ENCODE results near the gene BAMBI.

Gene BAMBI

DNA sequence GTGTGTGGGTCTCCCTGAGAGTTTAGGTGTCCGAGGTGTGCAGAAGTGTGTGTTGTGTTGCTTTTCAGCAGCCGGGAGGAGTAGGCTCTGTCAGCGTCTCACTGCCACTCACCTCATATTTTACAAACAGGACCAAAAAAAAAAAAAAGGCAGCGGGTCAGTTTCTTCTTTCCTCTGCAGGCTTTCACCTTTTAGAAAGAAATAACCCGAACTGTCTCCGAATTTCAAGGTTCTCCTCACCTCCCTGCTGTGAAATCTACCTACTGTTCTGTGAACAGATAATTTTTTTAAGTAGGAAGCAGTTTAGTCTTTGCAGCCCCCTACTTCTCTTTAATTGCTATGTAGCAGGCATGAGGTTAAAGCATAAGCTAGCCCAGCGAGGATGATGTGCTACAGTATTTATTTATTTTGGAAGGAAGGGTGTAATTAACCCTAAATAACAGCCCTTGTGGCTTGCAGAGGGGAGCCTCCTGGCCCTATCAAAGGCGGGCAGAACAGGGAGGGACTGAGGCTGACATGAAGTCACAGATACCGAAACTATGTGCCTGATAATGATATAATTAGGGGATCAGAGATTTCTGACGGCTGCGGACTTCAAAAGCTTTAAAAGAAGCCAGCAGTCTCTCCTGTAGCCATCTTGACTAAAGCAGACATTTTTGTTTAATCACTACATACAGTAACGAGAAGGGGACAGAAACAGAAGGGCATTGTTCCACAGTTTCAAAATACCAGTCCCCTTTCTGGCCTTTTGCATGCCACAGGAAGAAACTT lies 1.6 kb downstream of the BAMBI start (continued):
- TF ChIP-seq ZNF747 (tag by site-specific recombination; IDR thresholded peaks at IDR 0.05) (no peak), ZNF830 (tag by site-specific recombination; IDR thresholded peaks at IDR 0.05; ENCODE audit: low read depth) (no peak), ZNF585B (tag by site-specific recombination; IDR thresholded peaks at IDR 0.05) (no peak), ZNF10 (tag by site-specific recombination; IDR thresholded peaks at IDR 0.05) (0 out of 2 replicates have a peak, but pooled peaks have one; percentile 61), ZIC2 (tag by site-specific recombination; IDR thresholded peaks at IDR 0.05) (peak; percentile 57; the same call in 1 of the 2 replicates), ZNF530 (tag by site-specific recombination; IDR thresholded peaks at IDR 0.05; ENCODE audit: low read depth) (no peak), HOXA7 (CRISPR knock-in tag; IDR thresholded peaks at IDR 0.05; ENCODE audit: borderline replicate concordance) (no peak), ZNF394 (tag by site-specific recombination; IDR thresholded peaks at IDR 0.05; ENCODE audit: borderline replicate concordance) (no peak), ZNF501 (tag by site-specific recombination; IDR thresholded peaks at IDR 0.05) (no peak), ZNF155 (tag by site-specific recombination; IDR thresholded peaks at IDR 0.05) (no peak), ZNF776 (tag by site-specific recombination; IDR thresholded peaks at IDR 0.05; ENCODE audit: borderline replicate concordance) (no peak), ZNF133 (tag by site-specific recombination; IDR thresholded peaks at IDR 0.05) (no peak), ZNF621 (tag by site-specific recombination; IDR thresholded peaks at IDR 0.05) (no peak), ZNF335 (tag by site-specific recombination; conservative IDR thresholded peaks at IDR 0.05) (peak; percentile 24; the same call in 1 of the 2 replicates), ZBTB21 (tag by site-specific recombination; IDR thresholded peaks at IDR 0.05) (peak; percentile 73; the same call in 1 of the 2 replicates), EGR2 (tag by site-specific recombination; IDR thresholded peaks at IDR 0.05; ENCODE audit: low read depth) (no peak), ZNF623 (tag by site-specific recombination; IDR thresholded peaks at IDR 0.05) (no peak), ZNF266 (tag by site-specific recombination; IDR thresholded peaks at IDR 0.05; ENCODE audit: low read depth) (no peak), ZNF571 (tag by site-specific recombination; IDR thresholded peaks at IDR 0.05) (no peak), SALL2 (tag by site-specific recombination; IDR thresholded peaks at IDR 0.05; ENCODE audit: borderline replicate concordance) (no peak), ZNF544 (tag by site-specific recombination; IDR thresholded peaks at IDR 0.05) (no peak)
- TF ChIP-seq, protein P1, sequence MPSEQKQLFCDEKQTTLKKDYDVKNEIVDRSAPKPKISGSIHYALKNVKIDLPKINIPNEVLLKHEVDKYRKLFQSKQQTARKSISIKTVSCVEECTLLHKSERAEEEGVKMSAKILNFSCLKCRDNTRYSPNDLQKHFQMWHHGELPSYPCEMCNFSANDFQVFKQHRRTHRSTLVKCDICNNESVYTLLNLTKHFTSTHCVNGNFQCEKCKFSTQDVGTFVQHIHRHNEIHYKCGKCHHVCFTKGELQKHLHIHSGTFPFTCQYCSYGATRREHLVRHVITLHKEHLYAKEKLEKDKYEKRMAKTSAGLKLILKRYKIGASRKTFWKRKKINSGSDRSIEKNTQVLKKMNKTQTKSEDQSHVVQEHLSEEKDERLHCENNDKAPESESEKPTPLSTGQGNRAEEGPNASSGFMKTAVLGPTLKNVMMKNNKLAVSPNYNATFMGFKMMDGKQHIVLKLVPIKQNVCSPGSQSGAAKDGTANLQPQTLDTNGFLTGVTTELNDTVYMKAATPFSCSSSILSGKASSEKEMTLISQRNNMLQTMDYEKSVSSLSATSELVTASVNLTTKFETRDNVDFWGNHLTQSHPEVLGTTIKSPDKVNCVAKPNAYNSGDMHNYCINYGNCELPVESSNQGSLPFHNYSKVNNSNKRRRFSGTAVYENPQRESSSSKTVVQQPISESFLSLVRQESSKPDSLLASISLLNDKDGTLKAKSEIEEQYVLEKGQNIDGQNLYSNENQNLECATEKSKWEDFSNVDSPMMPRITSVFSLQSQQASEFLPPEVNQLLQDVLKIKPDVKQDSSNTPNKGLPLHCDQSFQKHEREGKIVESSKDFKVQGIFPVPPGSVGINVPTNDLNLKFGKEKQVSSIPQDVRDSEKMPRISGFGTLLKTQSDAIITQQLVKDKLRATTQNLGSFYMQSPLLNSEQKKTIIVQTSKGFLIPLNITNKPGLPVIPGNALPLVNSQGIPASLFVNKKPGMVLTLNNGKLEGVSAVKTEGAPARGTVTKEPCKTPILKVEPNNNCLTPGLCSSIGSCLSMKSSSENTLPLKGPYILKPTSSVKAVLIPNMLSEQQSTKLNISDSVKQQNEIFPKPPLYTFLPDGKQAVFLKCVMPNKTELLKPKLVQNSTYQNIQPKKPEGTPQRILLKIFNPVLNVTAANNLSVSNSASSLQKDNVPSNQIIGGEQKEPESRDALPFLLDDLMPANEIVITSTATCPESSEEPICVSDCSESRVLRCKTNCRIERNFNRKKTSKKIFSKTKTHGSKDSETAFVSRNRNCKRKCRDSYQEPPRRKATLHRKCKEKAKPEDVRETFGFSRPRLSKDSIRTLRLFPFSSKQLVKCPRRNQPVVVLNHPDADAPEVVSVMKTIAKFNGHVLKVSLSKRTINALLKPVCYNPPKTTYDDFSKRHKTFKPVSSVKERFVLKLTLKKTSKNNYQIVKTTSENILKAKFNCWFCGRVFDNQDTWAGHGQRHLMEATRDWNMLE (tag by site-specific recombination; conservative IDR thresholded peaks at IDR 0.05; ENCODE audit: low read depth), result peak; percentile 26; the same call in 1 of the 2 replicates
- TF ChIP-seq, protein P2, sequence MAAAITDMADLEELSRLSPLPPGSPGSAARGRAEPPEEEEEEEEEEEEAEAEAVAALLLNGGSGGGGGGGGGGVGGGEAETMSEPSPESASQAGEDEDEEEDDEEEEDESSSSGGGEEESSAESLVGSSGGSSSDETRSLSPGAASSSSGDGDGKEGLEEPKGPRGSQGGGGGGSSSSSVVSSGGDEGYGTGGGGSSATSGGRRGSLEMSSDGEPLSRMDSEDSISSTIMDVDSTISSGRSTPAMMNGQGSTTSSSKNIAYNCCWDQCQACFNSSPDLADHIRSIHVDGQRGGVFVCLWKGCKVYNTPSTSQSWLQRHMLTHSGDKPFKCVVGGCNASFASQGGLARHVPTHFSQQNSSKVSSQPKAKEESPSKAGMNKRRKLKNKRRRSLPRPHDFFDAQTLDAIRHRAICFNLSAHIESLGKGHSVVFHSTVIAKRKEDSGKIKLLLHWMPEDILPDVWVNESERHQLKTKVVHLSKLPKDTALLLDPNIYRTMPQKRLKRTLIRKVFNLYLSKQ (tag by site-specific recombination; IDR thresholded peaks at IDR 0.05; ENCODE audit: borderline replicate concordance), result no peak
- TF ChIP-seq, protein P3, sequence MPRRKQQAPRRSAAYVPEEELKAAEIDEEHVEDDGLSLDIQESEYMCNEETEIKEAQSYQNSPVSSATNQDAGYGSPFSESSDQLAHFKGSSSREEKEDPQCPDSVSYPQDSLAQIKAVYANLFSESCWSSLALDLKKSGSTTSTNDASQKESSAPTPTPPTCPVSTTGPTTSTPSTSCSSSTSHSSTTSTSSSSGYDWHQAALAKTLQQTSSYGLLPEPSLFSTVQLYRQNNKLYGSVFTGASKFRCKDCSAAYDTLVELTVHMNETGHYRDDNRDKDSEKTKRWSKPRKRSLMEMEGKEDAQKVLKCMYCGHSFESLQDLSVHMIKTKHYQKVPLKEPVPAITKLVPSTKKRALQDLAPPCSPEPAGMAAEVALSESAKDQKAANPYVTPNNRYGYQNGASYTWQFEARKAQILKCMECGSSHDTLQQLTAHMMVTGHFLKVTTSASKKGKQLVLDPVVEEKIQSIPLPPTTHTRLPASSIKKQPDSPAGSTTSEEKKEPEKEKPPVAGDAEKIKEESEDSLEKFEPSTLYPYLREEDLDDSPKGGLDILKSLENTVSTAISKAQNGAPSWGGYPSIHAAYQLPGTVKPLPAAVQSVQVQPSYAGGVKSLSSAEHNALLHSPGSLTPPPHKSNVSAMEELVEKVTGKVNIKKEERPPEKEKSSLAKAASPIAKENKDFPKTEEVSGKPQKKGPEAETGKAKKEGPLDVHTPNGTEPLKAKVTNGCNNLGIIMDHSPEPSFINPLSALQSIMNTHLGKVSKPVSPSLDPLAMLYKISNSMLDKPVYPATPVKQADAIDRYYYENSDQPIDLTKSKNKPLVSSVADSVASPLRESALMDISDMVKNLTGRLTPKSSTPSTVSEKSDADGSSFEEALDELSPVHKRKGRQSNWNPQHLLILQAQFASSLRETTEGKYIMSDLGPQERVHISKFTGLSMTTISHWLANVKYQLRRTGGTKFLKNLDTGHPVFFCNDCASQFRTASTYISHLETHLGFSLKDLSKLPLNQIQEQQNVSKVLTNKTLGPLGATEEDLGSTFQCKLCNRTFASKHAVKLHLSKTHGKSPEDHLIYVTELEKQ (tag by site-specific recombination; IDR thresholded peaks at IDR 0.05; ENCODE audit: borderline replicate concordance), result peak; percentile 88; the same call in 1 of the 2 replicates
- TF ChIP-seq, protein P4, sequence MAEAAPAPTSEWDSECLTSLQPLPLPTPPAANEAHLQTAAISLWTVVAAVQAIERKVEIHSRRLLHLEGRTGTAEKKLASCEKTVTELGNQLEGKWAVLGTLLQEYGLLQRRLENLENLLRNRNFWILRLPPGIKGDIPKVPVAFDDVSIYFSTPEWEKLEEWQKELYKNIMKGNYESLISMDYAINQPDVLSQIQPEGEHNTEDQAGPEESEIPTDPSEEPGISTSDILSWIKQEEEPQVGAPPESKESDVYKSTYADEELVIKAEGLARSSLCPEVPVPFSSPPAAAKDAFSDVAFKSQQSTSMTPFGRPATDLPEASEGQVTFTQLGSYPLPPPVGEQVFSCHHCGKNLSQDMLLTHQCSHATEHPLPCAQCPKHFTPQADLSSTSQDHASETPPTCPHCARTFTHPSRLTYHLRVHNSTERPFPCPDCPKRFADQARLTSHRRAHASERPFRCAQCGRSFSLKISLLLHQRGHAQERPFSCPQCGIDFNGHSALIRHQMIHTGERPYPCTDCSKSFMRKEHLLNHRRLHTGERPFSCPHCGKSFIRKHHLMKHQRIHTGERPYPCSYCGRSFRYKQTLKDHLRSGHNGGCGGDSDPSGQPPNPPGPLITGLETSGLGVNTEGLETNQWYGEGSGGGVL (tag by site-specific recombination; IDR thresholded peaks at IDR 0.05), result peak; percentile 38; the same call in 1 of the 2 replicates
- TF ChIP-seq, protein P5, sequence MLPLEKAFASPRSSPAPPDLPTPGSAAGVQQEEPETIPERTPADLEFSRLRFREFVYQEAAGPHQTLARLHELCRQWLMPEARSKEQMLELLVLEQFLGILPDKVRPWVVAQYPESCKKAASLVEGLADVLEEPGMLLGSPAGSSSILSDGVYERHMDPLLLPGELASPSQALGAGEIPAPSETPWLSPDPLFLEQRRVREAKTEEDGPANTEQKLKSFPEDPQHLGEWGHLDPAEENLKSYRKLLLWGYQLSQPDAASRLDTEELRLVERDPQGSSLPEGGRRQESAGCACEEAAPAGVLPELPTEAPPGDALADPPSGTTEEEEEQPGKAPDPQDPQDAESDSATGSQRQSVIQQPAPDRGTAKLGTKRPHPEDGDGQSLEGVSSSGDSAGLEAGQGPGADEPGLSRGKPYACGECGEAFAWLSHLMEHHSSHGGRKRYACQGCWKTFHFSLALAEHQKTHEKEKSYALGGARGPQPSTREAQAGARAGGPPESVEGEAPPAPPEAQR (tag by site-specific recombination; IDR thresholded peaks at IDR 0.05), result no peak
